HL-60 (cell line): ENCODE measurements around the gene KRTAP29-1.

Experiments used
- DNase-seq, 2 experiments: peaks; one replicate each; pipeline ENCODE4 v3.0.0-alpha.2; 2010 to 2020; ENCODE audit warnings: low read depth in 1 of 2, low spot score in 1 of 2
- H3K27ac ChIP-seq: fragments of 250-450 bp; sonication (Bioruptor Pico); replicated peaks from 2 replicates; pipeline ENCODE4 v1.5.1; 2020; ENCODE audit warnings: mild to moderate bottlenecking, moderate library complexity
- H3K27me3 ChIP-seq: fragments of 250-450 bp; sonication (Bioruptor Pico); 2 replicates; pipeline ENCODE4 v1.5.1; 2021; ENCODE audit warnings: mild to moderate bottlenecking, moderate library complexity; ENCODE audit not compliant: insufficient read depth, poor library complexity, severe bottlenecking
- H3K4me3 ChIP-seq: replicated peaks from 2 replicates; pipeline ENCODE4 v1.5.1; 2011; ENCODE audit warnings: mild to moderate bottlenecking, control low read depth, low read length; ENCODE audit not compliant: insufficient read depth
- CTCF ChIP-seq: IDR thresholded peaks from one replicate; pipeline ENCODE4 v1.5.1; 2011; ENCODE audit warnings: low read length, control low read depth, inconsistent platforms; ENCODE audit not compliant: insufficient read depth
- GABPA ChIP-seq: IDR thresholded peaks from 2 replicates; pipeline ENCODE4 v1.6.1; 2012; ENCODE audit warnings: low read depth
- POLR2AphosphoS5 ChIP-seq: IDR thresholded peaks from 2 replicates; pipeline ENCODE4 v1.6.1; 2012; ENCODE audit warnings: low read depth
- REST ChIP-seq: IDR thresholded peaks from 2 replicates; pipeline ENCODE4 v1.6.1; 2012; ENCODE audit warnings: low read depth; ENCODE audit not compliant: insufficient replicate concordance
- SPI1 ChIP-seq: IDR thresholded peaks from 2 replicates; pipeline ENCODE4 v1.6.1; 2012; ENCODE audit warnings: low read depth, mild to moderate bottlenecking, borderline replicate concordance

The KRTAP29-1 gene

DNA sequence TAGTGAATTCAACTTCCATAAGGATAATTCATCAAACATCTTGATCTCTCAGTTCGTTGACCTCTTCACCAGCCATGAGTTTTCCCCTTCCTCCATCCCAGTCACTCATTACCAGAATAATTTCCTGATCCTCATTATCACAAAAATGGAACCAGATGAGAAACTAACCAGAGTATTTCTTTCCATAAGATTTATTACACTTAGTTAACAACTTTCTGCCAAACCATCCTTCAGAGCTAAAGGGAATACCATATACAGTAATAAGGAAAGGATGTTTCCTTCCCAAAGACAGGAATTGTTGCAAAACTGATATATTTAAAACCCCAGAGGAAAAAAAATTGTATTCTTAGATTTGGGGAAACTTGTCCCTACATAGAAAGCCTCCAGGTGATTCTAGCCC, 8.6 kb downstream of the KRTAP29-1 start:
- H3K27ac ChIP-seq: no peak overlapping the region
- no peaks in the 10 kb centered on the region for H3K27me3 ChIP-seq
- no peak for DNase-seq

DNA sequence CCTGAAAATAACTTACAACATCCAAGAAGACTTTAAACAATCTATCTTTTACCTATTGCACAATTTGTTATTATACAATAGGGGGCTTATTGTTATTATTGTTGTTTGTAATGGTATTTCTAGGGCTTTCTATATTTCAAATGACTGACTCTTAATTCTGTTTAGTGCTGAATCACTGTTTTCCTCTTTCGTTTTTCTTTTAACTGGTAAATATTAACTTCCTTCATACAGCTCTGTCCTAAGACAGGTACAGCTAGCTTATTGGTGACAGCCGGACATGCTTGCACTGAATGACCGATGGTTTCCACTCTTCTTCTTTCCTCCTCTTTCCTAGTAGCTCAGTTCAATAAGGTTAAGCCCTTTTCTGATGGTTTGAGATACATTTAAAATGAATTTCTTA, 15.6 kb downstream of the KRTAP29-1 start:
- Histone ChIP-seq H3K27ac (no peak overlapping the region), H3K27me3 (peaks cover 2% of the 10 kb centered on the region), H3K4me3 (no peak overlapping the region)
- DNase-seq: no peak
- TF ChIP-seq SPI1 (no peak), REST (no peak), POLR2AphosphoS5 (no peak), GABPA (no peak), CTCF (no peak)

More for the DNA sequence above, 8.6 kb downstream of the KRTAP29-1 start:
- TF ChIP-seq SPI1 (no peak), REST (no peak), CTCF (no peak), POLR2AphosphoS5 (no peak)
- H3K4me3 ChIP-seq: no peak overlapping the region

- H3K27ac ChIP-seq: no peak overlapping the region
- peaks cover 2% of the 10 kb centered on the region for H3K27me3 ChIP-seq
- DNase-seq: no peak
- TF ChIP-seq GABPA (no peak), REST (no peak), SPI1 (no peak), CTCF (no peak), POLR2AphosphoS5 (no peak)
- no peak overlapping the region for H3K4me3 ChIP-seq
Measured at GRCh38 chr17:41284546-41284945, 18.1 kb downstream of the KRTAP29-1 start.
